GM12891 (cell line): ENCODE data around the gene ZGPAT.

Source experiments
- POLR2A ChIP-seq: IDR thresholded peaks from 2 replicates; pipeline ENCODE4 v1.6.1; 2011; ENCODE audit warnings: low read depth, low read length, control low read depth
- POLR2AphosphoS5 ChIP-seq: IDR thresholded peaks from 2 replicates; pipeline ENCODE4 v1.6.1; 2011; ENCODE audit warnings: low read depth, low read length, control low read depth

DNA sequence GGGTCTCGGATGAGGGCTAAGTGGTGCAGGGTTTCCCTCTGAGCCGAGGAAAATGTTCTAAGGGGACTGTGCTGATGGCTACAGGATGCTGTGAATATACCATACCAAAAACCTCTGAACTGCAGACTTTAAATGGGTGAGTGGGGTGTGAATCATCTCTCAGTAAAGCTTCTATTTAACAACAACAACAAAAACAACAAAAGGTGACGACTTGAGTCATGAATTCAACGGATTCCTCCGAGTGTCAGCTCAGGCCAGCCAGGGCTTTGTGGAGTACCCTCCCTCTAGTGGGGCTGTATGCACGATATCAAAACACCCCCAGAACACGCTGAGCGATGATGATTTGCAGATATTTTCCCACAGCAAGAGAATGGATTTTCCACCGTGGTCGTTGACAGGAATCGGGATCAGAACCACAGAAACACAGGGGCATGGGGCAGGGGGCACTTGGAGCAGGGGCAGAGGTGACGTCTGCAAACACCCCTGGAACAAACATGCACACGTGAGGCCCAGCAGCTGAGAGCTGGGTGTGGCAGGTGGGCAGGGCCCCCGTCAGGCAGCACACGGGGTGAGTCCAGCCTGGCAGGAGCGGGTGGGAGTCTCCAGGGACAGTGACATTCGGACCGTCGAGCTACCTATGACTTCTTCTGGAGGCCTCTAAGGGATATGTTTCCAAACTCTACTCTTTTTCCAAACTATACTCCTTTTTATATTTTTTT, 70.4 kb downstream of the ZGPAT start:
- TF ChIP-seq POLR2A (no peak), POLR2AphosphoS5 (no peak)
